HepG2 (cell line): ENCODE results near the gene ADCY7. TPM values are rescaled to one million over a fixed set of nuclear protein-coding genes. Genes with fewer than 3 reads are reported as not detected.

Experiments
- ATAC-seq: fragments of 200-7000 bp; cut with Tn5 transposase; 3 replicates; pipeline ENCODE4 v1.9.1; 2020; ENCODE audit warnings: mild to moderate bottlenecking, moderate library complexity
- BruUV-seq: library from RNA; stranded (reverse); fragments of 400-500 nt; replicated peaks from 2 replicates; lab custom pipeline; 2021; lab: Mats Ljungman, UMichigan
- CTCF ChIA-PET: fragments of 300-600 bp; formaldehyde crosslinking; extraction: SDS; loops from one replicate; lab custom pipeline; 2021; ENCODE audit warnings: low total read pairs, inconsistent platforms, low intra/inter-chr PET ratio; lab: Yijun Ruan, JAX
- POLR2A ChIA-PET: fragments of 350-600 bp; sonication (Branson Sonifier 250); formaldehyde crosslinking; loops from one replicate; lab custom pipeline; 2020; ENCODE audit warnings: antibody characterized with exemption, inconsistent platforms; lab: Yijun Ruan, JAX
- DNase-seq: peaks from one replicate; pipeline ENCODE4 v3.0.0-alpha.2; 2015; ENCODE audit warnings: low spot score
- FAIRE-seq: peaks from 3 replicates; lab custom pipeline; 2011; peaks lifted over from hg19 to GRCh38; lab: Jason Lieb, UNC
- H2AFZ ChIP-seq: one replicate; pipeline ENCODE4 v1.6.1; 2011; ENCODE audit warnings: low read length, inconsistent platforms
- H3K27ac ChIP-seq: fragments of 300-600 bp; 3 replicates; pipeline ENCODE4 v1.8.0; 2011; ENCODE audit warnings: mixed run types, mild to moderate bottlenecking, mixed read lengths, low read length, inconsistent platforms; ENCODE audit not compliant: insufficient read depth; ENCODE audit errors: extremely low read length
- H3K27me3 ChIP-seq, 2 experiments: fragments of 200-600 bp in 1 of 2; 2 replicates in 1 of 2; 3 replicates in 1 of 2; pipeline versions ENCODE4 v1.6.0 to v1.8.0; 2011; ENCODE audit warnings: low read length in 2 of 2, mild to moderate bottlenecking in 2 of 2, moderate library complexity in 2 of 2, inconsistent platforms in 1 of 2; ENCODE audit not compliant: insufficient read depth in 2 of 2, control insufficient read depth in 1 of 2
- H3K36me3 ChIP-seq, 2 experiments: fragments of 200-600 bp in 1 of 2; replicated peaks in 1 of 2; 2 replicates in 1 of 2; 3 replicates in 1 of 2; pipeline versions ENCODE4 v1.5.1 to v1.8.0; 2011; ENCODE audit warnings: low read length in 2 of 2, inconsistent platforms in 1 of 2; ENCODE audit not compliant: insufficient read depth in 2 of 2, control insufficient read depth in 1 of 2
- H3K4me1 ChIP-seq: 2 replicates; pipeline ENCODE4 v1.5.1; 2012; ENCODE audit warnings: low read length, inconsistent platforms; ENCODE audit not compliant: insufficient read depth
- H3K4me2 ChIP-seq: 2 replicates; pipeline ENCODE4 v1.6.0; 2011; ENCODE audit warnings: low read depth, low read length, inconsistent platforms
- H3K4me3 ChIP-seq, 3 experiments: fragments of 200-600 bp in 1 of 3; sonication (generic), shearing (Covaris generic) in 1 of 3; replicated peaks in 1 of 3; 2 replicates each; pipeline ENCODE4 v1.5.1; 2011 to 2016; ENCODE audit warnings: low read length in 3 of 3, inconsistent platforms in 2 of 3, low read depth in 2 of 3, mild to moderate bottlenecking in 2 of 3, control low read depth in 1 of 3, mixed read lengths in 1 of 3; ENCODE audit not compliant: insufficient read depth in 1 of 3
- H3K79me2 ChIP-seq: one replicate; pipeline ENCODE4 v1.6.1; 2011; ENCODE audit warnings: low read length, inconsistent platforms; ENCODE audit not compliant: insufficient read depth
- H3K9ac ChIP-seq: 2 replicates; pipeline ENCODE4 v1.6.0; 2011; ENCODE audit warnings: mild to moderate bottlenecking, low read depth, low read length, inconsistent platforms; ENCODE audit not compliant: insufficient read depth
- H3K9me3 ChIP-seq: 2 replicates; pipeline ENCODE4 v1.5.1; 2012; ENCODE audit warnings: mild to moderate bottlenecking, low read length
- H4K20me1 ChIP-seq: 2 replicates; pipeline ENCODE4 v1.6.0; 2011; ENCODE audit warnings: inconsistent platforms, mild to moderate bottlenecking, low read length, moderate library complexity; ENCODE audit not compliant: insufficient read depth
- ATAD3A ChIP-seq: sonication (generic); formaldehyde crosslinking; IDR thresholded peaks from 2 replicates; pipeline ENCODE4 v1.4.0; 2020; ENCODE audit warnings: missing genetic modification reagents
- DNMT3B ChIP-seq: conservative IDR thresholded peaks from 2 replicates; pipeline ENCODE4 v1.6.1; 2016; ENCODE audit warnings: missing biosample characterization, control low read depth
- HDAC1 ChIP-seq: sonication (generic); formaldehyde crosslinking; IDR thresholded peaks from 2 replicates; pipeline ENCODE4 v1.5.1; 2020; ENCODE audit warnings: mild to moderate bottlenecking, missing genetic modification reagents
- PAX8 ChIP-seq: sonication (generic); formaldehyde crosslinking; IDR thresholded peaks from 2 replicates; pipeline ENCODE4 v1.8.0; 2022; ENCODE audit warnings: mild to moderate bottlenecking, missing genetic modification reagents, borderline replicate concordance
- TAF1 ChIP-seq: sonication (generic); formaldehyde crosslinking; IDR thresholded peaks from 2 replicates; pipeline ENCODE4 v1.4.0; 2020; ENCODE audit warnings: missing genetic modification reagents
- TARDBP ChIP-seq: sonication (generic); formaldehyde crosslinking; IDR thresholded peaks from 2 replicates; pipeline ENCODE4 v1.8.0; 2022; ENCODE audit warnings: mild to moderate bottlenecking, missing genetic modification reagents
- ZFP41 ChIP-seq: sonication (generic); formaldehyde crosslinking; IDR thresholded peaks from 2 replicates; pipeline ENCODE4 v1.4.0; 2020; ENCODE audit warnings: mild to moderate bottlenecking, missing genetic modification reagents, borderline replicate concordance
- ZNF30 ChIP-seq: sonication (generic); formaldehyde crosslinking; IDR thresholded peaks from 2 replicates; pipeline ENCODE4 v1.5.0; 2020; ENCODE audit warnings: mild to moderate bottlenecking, missing genetic modification reagents
- ZNF383 ChIP-seq: sonication (generic); formaldehyde crosslinking; IDR thresholded peaks from 2 replicates; pipeline ENCODE4 v1.4.0; 2020; ENCODE audit warnings: missing genetic modification reagents, mild to moderate bottlenecking, borderline replicate concordance
- ZNF788 ChIP-seq: sonication (generic); formaldehyde crosslinking; IDR thresholded peaks from 2 replicates; pipeline ENCODE4 v1.5.0; 2020; ENCODE audit warnings: mild to moderate bottlenecking, missing genetic modification reagents, borderline replicate concordance
- ZSCAN29 ChIP-seq: sonication (generic); formaldehyde crosslinking; conservative IDR thresholded peaks from 2 replicates; pipeline ENCODE4 v1.4.0; 2020; ENCODE audit warnings: mild to moderate bottlenecking, missing genetic modification reagents
- WGBS: methylation state at CpG from one replicate; pipeline ENCODE4 v1.1.6; 2017; ENCODE audit warnings: low lambda C conversion rate; 5-methylcytosine and 5-hydroxymethylcytosine counted together
- in situ Hi-C: cut with HindIII; loops from 2 replicates; pipeline ENCODE4 v1.10.0; 2017; ENCODE audit warnings: low pct_unique_long_range_greater_than_20kb; ENCODE audit not compliant: extremely low pct_ligation_motif_present
- intact Hi-C: fragments of 100-400 bp; cut with micrococcal nuclease; formaldehyde crosslinking; loops from one replicate; pipeline ENCODE4 v1.10.0; 2022; ENCODE audit not compliant: unreplicated experiment
- polyA plus RNA-seq, 8 experiments: library from polyadenylated mRNA; depleted of rRNA in 3 of 8; stranded (reverse) in 7 of 8; unstranded in 1 of 8; fragments of >200 nt; fragmentation: Illumina TruSeq in 4 of 8; extraction: Trizol in 4 of 8; gene quantifications; 2 replicates each; pipeline versions ENCODE4 v1.2.1 to v1.2.3, GENCODE V29; 2011 to 2016; ENCODE audit warnings: low read depth in 4 of 8, missing spikeins in 1 of 8, mixed read lengths in 1 of 8; ENCODE audit not compliant: insufficient read depth in 1 of 8
- total RNA-seq, 5 experiments: library from RNA; depleted of rRNA; stranded (reverse); fragments of >200 nt; fragmentation: Illumina TruSeq; extraction: Trizol; gene quantifications; 2 replicates each; pipeline ENCODE4 v1.2.3, GENCODE V29; 2016; ENCODE audit warnings: low read depth in 1 of 5
- TF ChIP-seq, protein P1 (sequence below): IDR thresholded peaks from 2 replicates; pipeline ENCODE4 v1.6.1; 2012; ENCODE audit warnings: inconsistent platforms
- TF ChIP-seq, protein P2 (sequence below), 2 experiments: fragments of 450-650 bp in 1 of 2; sonication (generic) in 1 of 2; formaldehyde crosslinking; IDR thresholded peaks; 2 replicates each; pipeline versions ENCODE4 v1.5.0 to v1.8.0; 2020 to 2022; ENCODE audit warnings: mild to moderate bottlenecking in 1 of 2, missing genetic modification reagents in 1 of 2

ADCY7 gene
- total and polyA plus RNA-seq, 2 of the 13 experiments (the other 11 are each of a cell fraction or from before 2014, with no cell fraction given), result 2.2 to 4.3 TPM

GRCh38 chr16:50302472-50303005 is 36.2 kb downstream of the ADCY7 start:
- WGBS, result 10% methylated on average over 15 of the region's 15 CpGs
- peak overlapping the region; percentile 73 for H3K4me2 ChIP-seq
- in situ Hi-C loops, result loop anchor here (5.0 kb wide), 1 partner anchor 35 kb away; the partner anchor contains the start of gene ADCY7
- intact Hi-C loops, result loop anchor here (5.0 kb wide), 1 partner anchor 45 kb away; no protein-coding TSS in a partner anchor
- peaks cover 52% of the 10 kb centered on the region for H3K4me1 ChIP-seq
- H3K9me3 ChIP-seq, result no peaks in the 10 kb centered on the region
- H4K20me1 ChIP-seq, result no peaks in the 10 kb centered on the region
- no peaks in the 10 kb centered on the region for H3K36me3 ChIP-seq
- H3K79me2 ChIP-seq, result no peaks in the 10 kb centered on the region
- BruUV-seq, result no TSS peak
- DNase-seq (no peak), ATAC-seq (peak; percentile 18), FAIRE-seq (peak; percentile 8)
- H2AFZ ChIP-seq, result no peak overlapping the region
- H3K9ac ChIP-seq, result 0 out of 2 replicates have a peak overlapping the region, but pooled peaks have one; percentile 20
- H3K4me3 ChIP-seq, result peak overlapping the region; percentile 18 to 55 (median 28); a peak in 3 of 6 replicates
- no peak overlapping the region for H3K27ac ChIP-seq
- H3K27me3 ChIP-seq, result peaks cover 0 to 10% of the 10 kb centered on the region in 2 experiments; a peak in 2 of 5 replicates
- ChIA-PET CTCF (no interaction called here), POLR2A (interaction anchor here (1.8 to 2.3 kb wide), 2 partner anchors 10 to 20 kb away, joined by 6 to 12 read pairs; no protein-coding TSS in a partner anchor)
- TF ChIP-seq, protein P1, sequence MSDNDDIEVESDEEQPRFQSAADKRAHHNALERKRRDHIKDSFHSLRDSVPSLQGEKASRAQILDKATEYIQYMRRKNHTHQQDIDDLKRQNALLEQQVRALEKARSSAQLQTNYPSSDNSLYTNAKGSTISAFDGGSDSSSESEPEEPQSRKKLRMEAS, result 0 out of 2 replicates have a peak, but pooled peaks have one; percentile 2
- TF ChIP-seq ZNF383 (CRISPR knock-in tag) (no peak), ZSCAN29 (CRISPR knock-in tag) (no peak), ZFP41 (CRISPR knock-in tag) (0 out of 2 replicates have a peak, but pooled peaks have one; percentile 1), ATAD3A (no peak), HDAC1 (CRISPR knock-in tag) (0 out of 2 replicates have a peak, but pooled peaks have one; percentile 16), DNMT3B (CRISPR knock-in tag) (no peak), TAF1 (CRISPR knock-in tag) (no peak), PAX8 (no peak), ZNF788 (CRISPR knock-in tag) (no peak), TARDBP (CRISPR knock-in tag) (0 out of 2 replicates have a peak, but pooled peaks have one; percentile 6), ZNF30 (CRISPR knock-in tag) (0 out of 2 replicates have a peak, but pooled peaks have one; percentile 52)
- TF ChIP-seq, protein P2, sequence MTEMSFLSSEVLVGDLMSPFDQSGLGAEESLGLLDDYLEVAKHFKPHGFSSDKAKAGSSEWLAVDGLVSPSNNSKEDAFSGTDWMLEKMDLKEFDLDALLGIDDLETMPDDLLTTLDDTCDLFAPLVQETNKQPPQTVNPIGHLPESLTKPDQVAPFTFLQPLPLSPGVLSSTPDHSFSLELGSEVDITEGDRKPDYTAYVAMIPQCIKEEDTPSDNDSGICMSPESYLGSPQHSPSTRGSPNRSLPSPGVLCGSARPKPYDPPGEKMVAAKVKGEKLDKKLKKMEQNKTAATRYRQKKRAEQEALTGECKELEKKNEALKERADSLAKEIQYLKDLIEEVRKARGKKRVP (CRISPR knock-in tag; IDR thresholded peaks at IDR 0.05), result no peak
